Endodermal cell (in vitro differentiated cells): ENCODE data around the gene VPS13D. TPM values are rescaled to one million over a fixed set of nuclear protein-coding genes. Genes with fewer than 3 reads are reported as not detected.
A peak's percentile ranks its signal among the peaks of the same experiment; 100 is the strongest.

ENCODE experiments used
- DNase-seq: peaks from one replicate; pipeline ENCODE4 v3.0.0-alpha.2; 2017
- H3K27ac ChIP-seq: 2 replicates; pipeline ENCODE4 v1.5.1; 2013; ENCODE audit warnings: mild to moderate bottlenecking, low read depth, low read length, moderate library complexity
- H3K27me3 ChIP-seq: 2 replicates; pipeline ENCODE4 v1.6.1; 2013; ENCODE audit warnings: mild to moderate bottlenecking, low read length, moderate library complexity; ENCODE audit not compliant: insufficient read depth, control insufficient read depth, poor library complexity, severe bottlenecking
- H3K36me3 ChIP-seq: 2 replicates; pipeline ENCODE4 v1.7.0; 2013; ENCODE audit warnings: mild to moderate bottlenecking, low read length, moderate library complexity; ENCODE audit not compliant: control insufficient read depth, insufficient read depth
- H3K4me1 ChIP-seq: one replicate; pipeline ENCODE4 v1.7.0; 2013; ENCODE audit warnings: low read length; ENCODE audit not compliant: control insufficient read depth, insufficient read depth
- H3K4me3 ChIP-seq: 2 replicates; pipeline ENCODE4 v1.5.1; 2013; ENCODE audit warnings: mild to moderate bottlenecking, low read length, moderate library complexity
- H3K9ac ChIP-seq: 2 replicates; pipeline ENCODE4 v1.6.1; 2013; ENCODE audit warnings: mild to moderate bottlenecking, low read length, moderate library complexity; ENCODE audit not compliant: poor library complexity, severe bottlenecking; ENCODE audit errors: extremely low read depth
- H3K9me3 ChIP-seq: 2 replicates; pipeline ENCODE4 v1.6.1; 2013; ENCODE audit warnings: mild to moderate bottlenecking, low read length, moderate library complexity; ENCODE audit not compliant: control insufficient read depth
- H3K27ac Mint-ChIP-seq: 2 replicates; pipeline ENCODE4 v1.8.0; 2020; ENCODE audit warnings: mixed read lengths
- H3K27me3 Mint-ChIP-seq: 2 replicates; pipeline ENCODE4 v1.8.0; 2021; ENCODE audit warnings: mild to moderate bottlenecking, mixed read lengths; ENCODE audit not compliant: insufficient read depth
- H3K36me3 Mint-ChIP-seq: 2 replicates; pipeline ENCODE4 v1.8.0; 2020; ENCODE audit warnings: low read depth, mixed read lengths
- H3K4me1 Mint-ChIP-seq: 2 replicates; pipeline ENCODE4 v1.8.0; 2020; ENCODE audit warnings: mixed read lengths
- H3K4me3 Mint-ChIP-seq: 2 replicates; pipeline ENCODE4 v1.8.0; 2020; ENCODE audit warnings: mild to moderate bottlenecking, moderate library complexity, mixed read lengths
- H3K9me3 Mint-ChIP-seq: 2 replicates; pipeline ENCODE4 v1.8.0; 2020; ENCODE audit warnings: mild to moderate bottlenecking, mixed read lengths
- WGBS, 2 experiments: methylation state at CpG; one replicate each; pipeline versions ENCODE4 v1.1.5 to v1.1.7; 2013; ENCODE audit warnings: missing lambda C conversion rate in 2 of 2, mixed read lengths in 1 of 2; ENCODE audit not compliant: insufficient coverage in 1 of 2, insufficient read length in 1 of 2; 5-methylcytosine and 5-hydroxymethylcytosine counted together
- total RNA-seq, 2 donors: library from RNA; stranded (reverse); fragmentation: NEBNext Ultra II Directional in 1 of 2; extraction: Animal tissue kit (Norgen Biotek cat#: 25700) in 1 of 2; gene quantifications; 2 replicates in 1 of 2; 3 replicates in 1 of 2; pipeline ENCODE4 v1.2.1, GENCODE V29; 2021
- TF ChIP-seq, protein P1 (sequence below): fragments of 200-600 bp; sonication (generic); conservative IDR thresholded peaks from 2 replicates; pipeline ENCODE4 v1.5.0; 2021; ENCODE audit warnings: antibody characterized with exemption, mild to moderate bottlenecking

VPS13D gene
- total RNA-seq, 2 donors from 2014 or later = 32.5 to 36.7 TPM

DNA sequence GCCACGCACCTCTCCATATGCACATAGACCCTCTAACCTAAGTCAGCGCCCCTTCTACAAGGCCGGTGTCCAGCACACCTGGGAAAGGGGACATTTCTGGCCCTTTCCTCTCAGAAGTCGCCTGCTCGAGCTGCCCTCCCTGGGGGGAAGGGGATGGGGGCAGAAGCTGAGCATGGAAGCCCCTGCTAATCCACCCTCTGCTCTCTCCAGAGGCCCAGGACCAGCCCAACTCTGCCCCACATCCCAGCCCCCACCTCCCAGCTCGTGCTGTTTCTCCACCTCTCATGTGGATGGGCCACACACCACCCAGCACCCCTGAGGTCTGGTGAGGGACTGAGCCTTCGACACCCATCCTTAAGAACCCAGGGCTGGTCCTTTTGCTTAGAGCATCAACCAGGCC lies 48.3 kb upstream of the VPS13D start:
- no peak overlapping the region for H3K9ac ChIP-seq
- H3K4me1 ChIP-seq = no peaks in the 10 kb centered on the region
- Mint-ChIP-seq H3K9me3 (no peaks in the 10 kb centered on the region), H3K4me1 (peaks cover 7% of the 10 kb centered on the region), H3K4me3 (no peak overlapping the region), H3K36me3 (no peaks in the 10 kb centered on the region), H3K27me3 (peaks cover 8% of the 10 kb centered on the region), H3K27ac (no peak overlapping the region)
- H3K27ac ChIP-seq = no peak overlapping the region
- TF ChIP-seq, protein P1, sequence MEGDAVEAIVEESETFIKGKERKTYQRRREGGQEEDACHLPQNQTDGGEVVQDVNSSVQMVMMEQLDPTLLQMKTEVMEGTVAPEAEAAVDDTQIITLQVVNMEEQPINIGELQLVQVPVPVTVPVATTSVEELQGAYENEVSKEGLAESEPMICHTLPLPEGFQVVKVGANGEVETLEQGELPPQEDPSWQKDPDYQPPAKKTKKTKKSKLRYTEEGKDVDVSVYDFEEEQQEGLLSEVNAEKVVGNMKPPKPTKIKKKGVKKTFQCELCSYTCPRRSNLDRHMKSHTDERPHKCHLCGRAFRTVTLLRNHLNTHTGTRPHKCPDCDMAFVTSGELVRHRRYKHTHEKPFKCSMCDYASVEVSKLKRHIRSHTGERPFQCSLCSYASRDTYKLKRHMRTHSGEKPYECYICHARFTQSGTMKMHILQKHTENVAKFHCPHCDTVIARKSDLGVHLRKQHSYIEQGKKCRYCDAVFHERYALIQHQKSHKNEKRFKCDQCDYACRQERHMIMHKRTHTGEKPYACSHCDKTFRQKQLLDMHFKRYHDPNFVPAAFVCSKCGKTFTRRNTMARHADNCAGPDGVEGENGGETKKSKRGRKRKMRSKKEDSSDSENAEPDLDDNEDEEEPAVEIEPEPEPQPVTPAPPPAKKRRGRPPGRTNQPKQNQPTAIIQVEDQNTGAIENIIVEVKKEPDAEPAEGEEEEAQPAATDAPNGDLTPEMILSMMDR = no peak
- DNase-seq = no peak
- H3K36me3 ChIP-seq = no peaks in the 10 kb centered on the region
- no peaks in the 10 kb centered on the region for H3K9me3 ChIP-seq
- H3K27me3 ChIP-seq = no peaks in the 10 kb centered on the region
- WGBS, 2 experiments = 90 to 95% methylated on average over 2 to 7 of the region's 7 CpGs
- no peak overlapping the region for H3K4me3 ChIP-seq

DNA sequence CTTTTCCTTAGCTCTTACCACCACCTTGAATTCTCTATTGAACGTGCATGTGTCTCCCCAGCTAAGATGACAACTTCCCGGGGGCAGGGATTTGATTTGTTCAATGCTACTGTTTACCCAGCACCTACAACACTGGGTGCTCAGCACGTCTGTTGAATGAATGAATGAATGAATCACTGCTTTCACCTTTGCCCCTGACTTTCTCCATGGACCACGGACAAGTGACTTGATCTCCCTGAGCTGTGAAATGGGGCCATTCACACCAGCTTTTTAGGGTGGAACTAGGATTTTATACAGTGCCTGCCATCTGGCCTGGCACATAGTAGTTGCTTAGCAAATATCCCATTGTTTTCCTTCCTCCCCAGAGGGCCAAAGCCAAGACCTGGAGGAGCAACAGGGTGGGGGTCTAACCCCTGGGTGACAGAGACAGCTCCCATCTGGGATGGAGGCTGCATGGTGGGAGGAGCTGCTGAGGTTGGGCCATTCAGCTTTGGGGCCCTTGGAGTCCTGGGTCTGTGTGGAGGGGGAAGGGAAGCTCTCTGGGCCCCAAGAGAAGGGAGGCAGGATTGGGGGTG lies 47.3 kb upstream of the VPS13D start:
- no peak overlapping the region for H3K27ac ChIP-seq
- Mint-ChIP-seq H3K4me3 (no peak overlapping the region), H3K27me3 (peaks cover 8% of the 10 kb centered on the region), H3K4me1 (peaks cover 7% of the 10 kb centered on the region), H3K9me3 (no peaks in the 10 kb centered on the region), H3K36me3 (no peaks in the 10 kb centered on the region), H3K27ac (peak overlapping the region; percentile 39)
- H3K36me3 ChIP-seq = no peaks in the 10 kb centered on the region
- DNase-seq = no peak
- WGBS, 2 experiments = 93 to 100% methylated on average over 2 to 4 of the region's 4 CpGs
- H3K4me3 ChIP-seq = no peak overlapping the region
- H3K9ac ChIP-seq = no peak overlapping the region
- TF ChIP-seq, protein P1 = no peak
- no peaks in the 10 kb centered on the region for H3K27me3 ChIP-seq
- H3K9me3 ChIP-seq = no peaks in the 10 kb centered on the region
- no peaks in the 10 kb centered on the region for H3K4me1 ChIP-seq

DNA sequence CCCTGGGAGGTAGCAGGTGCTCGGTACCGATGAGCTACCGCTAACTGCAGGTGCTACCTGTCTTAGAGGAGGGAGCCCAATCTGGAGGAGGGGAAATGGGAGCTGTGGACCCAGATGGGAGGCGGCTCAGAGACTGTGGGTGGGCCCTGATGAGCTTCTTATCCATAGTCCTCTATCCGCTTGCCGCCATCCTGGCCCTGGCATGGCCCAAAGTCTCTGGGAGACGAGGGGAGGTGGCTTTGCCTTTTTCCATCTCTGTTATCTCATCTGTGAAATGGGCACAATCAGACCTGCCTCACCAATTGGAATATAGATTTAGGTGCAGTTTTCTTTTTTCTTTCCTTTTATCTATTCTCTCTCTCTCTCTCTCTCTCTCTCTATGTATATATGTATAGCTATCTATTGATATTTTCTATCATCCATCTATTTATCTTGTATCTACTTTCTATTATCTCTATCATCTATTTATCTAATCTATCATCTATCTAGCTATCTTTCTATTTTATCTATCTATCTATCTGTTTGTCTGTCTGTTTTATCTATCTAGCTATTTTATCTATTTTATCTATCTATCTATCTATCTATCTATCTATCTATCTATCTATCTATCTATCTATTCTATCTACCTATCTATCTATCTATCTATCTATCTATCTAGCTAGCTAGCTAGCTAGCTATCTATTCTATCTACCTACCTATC lies 46.6 kb upstream of the VPS13D start:
- H3K36me3 Mint-ChIP-seq = no peaks in the 10 kb centered on the region
- DNase-seq = no peak
- Histone ChIP-seq H3K27ac (no peak overlapping the region), H3K9me3 (no peaks in the 10 kb centered on the region), H3K27me3 (no peaks in the 10 kb centered on the region), H3K36me3 (no peaks in the 10 kb centered on the region), H3K9ac (no peak overlapping the region), H3K4me3 (no peak overlapping the region), H3K4me1 (no peaks in the 10 kb centered on the region)
- H3K27ac Mint-ChIP-seq = no peak overlapping the region
- no peaks in the 10 kb centered on the region for H3K9me3 Mint-ChIP-seq
- WGBS, 2 experiments = 84 to 88% methylated on average over 6 to 7 of the region's 7 CpGs
- H3K4me3 Mint-ChIP-seq = no peak overlapping the region
- TF ChIP-seq, protein P1 = no peak
- H3K4me1 Mint-ChIP-seq = peaks cover 7% of the 10 kb centered on the region
- peaks cover 5% of the 10 kb centered on the region for H3K27me3 Mint-ChIP-seq
